Measurements from ENCODE around the gene CCDC186.
"Not testable (repeated sequence)": the region's sequence is repeated elsewhere in the genome, so short reads cannot be mapped to it uniquely, and the experiment has no call there.

CCDC186 gene

DNA sequence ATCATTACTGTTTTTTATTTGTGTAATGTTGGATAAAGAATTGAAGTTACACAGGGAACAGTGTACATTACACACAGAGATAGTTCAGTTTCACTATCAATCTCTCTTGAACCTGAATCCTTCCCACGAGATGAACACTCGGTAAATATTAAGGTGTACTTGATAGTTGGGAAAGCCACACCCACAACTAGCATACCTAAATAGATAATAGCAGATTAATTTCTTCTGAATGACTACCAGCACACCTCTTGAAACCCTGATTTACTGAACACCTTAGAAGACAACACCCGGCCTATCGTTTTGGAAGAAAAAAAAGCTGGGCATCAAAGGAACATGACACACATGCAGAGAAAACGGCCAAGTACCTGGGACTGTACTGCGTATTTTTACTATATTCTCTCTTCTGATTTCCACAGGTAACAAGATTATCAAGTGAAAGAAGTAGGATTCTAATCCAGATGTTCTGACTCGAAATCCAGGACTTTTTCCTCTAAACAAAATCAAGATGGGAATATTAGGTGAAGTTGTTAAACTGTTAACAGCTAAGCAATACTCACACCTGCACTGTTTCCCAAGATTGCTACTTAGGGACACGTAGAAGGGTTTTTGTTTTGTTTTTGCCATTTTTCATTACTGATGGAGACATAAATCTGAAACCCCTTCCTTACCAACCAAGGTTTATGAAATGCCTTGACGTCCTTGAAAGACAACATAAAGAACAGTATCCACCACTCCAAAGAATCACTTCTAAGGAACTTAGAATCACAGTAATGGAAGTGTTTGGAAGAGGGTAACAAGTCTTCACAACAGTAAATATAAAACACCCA, 1.0 kb downstream of the CCDC186 start:
- no peak for DNase-seq

DNA sequence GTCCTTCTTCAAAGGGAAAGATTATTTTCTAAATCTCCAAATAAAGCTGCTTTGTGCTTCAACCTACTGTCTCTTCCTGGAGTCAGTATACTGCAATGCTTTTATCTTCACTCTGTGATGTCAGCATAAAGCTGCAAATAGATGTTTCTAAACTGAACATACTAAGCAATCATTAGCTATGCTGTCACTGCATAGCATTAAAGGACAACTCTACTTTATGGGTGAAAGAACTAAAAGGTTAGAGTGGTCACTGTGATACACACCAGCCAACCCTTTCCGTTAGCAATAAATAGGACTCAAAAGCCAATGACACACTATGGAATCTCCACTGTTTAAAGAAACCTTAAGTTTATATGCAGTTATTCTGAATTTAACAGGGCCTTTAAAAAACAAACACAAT, 1.8 kb downstream of the CCDC186 start:
- DNase-seq, result no peak

DNA sequence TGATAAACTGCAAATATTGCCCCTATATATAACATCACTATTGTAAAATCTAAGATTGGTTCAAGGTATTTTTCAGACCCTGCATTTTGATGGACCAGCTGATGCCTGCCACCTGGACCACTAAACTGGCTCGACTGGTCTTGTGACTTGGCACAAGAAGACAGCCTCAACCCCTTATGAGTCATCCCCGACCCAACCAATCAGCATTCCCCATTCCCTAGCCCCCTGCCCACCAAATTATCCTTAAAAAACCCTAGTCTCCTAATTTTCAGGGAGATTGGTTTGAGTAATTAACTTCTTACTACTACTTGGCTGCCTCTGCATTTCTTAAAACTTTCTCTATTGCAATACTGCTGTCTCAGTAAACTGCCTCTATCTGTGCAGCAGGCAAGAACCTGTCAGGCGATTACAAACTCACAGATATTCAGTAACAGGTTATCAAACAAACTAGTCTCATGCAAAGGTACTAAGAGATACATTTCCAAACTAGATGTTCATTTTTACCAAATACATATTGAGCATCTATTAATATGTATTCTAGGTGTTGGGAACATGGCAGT, 5.5 kb downstream of the CCDC186 start:
- DNase-seq, result no peak

DNA sequence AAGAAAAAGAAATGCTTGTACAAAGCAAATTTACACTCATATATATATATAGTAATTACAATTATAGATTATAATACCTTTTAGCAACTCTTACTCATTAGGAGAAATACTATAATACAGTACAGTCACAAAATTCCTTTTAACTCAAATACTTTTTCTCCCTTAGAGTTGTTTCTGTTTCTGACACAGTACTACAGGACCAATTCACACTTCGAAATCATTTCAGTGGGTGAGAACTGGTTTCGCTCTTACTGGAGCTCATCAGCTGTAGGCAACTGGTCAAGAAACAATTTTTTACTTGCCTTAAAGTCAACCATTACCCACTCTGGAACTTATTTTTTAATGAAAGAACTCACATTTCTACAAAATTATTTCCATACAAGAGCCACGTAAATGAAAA, 6.0 kb downstream of the CCDC186 start:
- DNase-seq, result no peak

- DNase-seq, result no peak
Observed at GRCh38 chr10:114166494-114166893, 7.5 kb downstream of the CCDC186 start.

DNA sequence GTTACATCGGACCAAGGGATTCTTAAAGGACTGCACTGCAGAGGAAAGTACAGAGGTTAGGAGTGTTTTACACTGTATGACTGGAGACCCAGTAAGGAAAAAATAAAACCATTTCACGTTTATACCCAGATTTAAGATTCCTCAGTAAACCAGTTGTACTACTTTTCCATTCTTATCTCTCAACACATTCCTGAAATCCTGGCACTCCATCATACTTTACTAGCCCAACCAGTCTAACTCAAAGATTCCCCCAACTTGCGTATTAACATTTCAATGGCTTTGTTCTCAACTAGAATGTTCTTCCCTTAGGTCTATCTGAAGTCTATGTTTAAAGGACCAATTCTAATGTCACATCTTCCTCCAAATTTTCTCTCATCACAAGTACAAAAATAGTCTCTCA, 8.0 kb downstream of the CCDC186 start:
- no peak for DNase-seq

DNA sequence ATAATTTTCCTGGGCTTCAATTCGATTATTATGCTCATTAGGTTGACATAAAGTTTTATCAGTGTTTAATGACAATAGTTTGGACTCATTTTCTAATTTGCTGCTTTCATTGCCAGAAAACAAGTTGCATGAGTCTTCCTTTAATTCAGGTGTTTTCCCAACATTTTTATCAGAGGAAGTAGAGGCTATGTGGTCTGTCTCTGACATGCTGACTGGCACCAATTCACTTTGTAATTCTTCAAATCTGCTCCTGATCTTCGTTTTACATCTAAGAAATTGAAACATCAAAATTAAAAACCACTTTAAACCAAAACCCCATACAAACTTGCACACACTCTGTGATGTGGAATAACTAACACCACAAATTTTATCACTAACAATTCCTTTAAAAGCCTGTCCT, 10.9 kb downstream of the CCDC186 start:
- no peak for DNase-seq

GRCh38 chr10:114157912-114158311, 16.1 kb downstream of the CCDC186 start:
- no peak for DNase-seq

GRCh38 chr10:114151892-114152291, 22.1 kb downstream of the CCDC186 start:
- DNase-seq, result no peak

DNA sequence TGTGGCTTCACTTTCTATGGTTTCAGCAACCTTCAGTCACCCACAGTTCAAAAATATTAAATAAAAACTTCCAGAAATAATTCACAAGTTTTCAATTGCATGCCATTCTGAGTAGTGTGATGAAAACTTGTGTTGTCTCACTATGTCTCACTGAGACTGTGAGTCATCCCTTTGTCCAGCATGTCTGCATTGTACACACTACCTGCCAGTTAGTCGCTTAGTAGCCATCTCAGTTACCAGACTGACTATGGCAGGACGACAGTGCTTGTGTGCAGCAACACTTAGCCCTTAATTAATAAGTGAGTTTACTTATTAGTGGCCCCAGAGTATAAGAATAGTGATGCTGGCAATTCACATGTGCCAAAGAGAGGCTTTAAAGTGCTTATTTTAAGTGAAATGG, 22.5 kb downstream of the CCDC186 start:
- DNase-seq, result no peak

DNA sequence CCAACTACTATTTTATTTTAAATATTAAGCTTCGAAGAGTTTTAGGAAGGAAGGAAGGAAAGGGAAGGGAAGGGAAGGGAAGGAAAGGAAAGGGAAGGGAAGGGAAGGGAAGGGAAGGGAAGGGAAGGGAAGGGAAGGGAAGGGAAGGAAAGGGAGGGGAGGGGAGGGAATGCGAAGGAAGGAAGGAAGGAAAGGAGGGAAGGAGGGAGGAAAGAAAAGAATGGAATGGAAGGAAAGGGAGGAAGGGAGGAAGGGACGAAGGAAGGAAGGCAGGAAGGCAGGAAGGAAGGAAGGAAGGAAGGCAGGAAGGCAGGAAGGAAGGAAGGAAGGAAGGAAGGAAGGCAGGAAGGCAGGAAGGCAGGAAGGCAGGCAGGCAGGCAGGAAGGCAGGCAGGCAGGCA, 24.5 kb downstream of the CCDC186 start:
- DNase-seq, result not testable (repeated sequence)

GRCh38 chr10:114143160-114143559, 30.8 kb downstream of the CCDC186 start:
- no peak for DNase-seq

DNA sequence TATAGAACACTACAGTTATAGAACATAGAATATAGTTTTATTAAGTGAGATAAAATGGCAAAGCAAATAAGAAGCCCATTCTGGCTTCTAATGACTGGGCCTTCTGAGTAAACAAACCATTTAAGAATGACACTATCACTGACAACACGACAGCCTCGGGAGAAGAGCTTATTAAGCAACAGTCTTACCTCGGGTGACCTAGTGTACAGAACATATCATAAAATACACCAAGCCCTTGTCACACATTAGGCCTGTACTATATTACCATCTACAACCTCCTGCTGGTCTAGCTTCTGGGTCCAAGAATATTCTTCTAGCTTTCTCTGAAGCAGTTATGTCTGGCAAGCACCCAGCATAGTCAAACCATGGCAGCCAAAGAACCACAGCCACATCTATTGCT, 32.0 kb downstream of the CCDC186 start:
- no peak for DNase-seq

DNA sequence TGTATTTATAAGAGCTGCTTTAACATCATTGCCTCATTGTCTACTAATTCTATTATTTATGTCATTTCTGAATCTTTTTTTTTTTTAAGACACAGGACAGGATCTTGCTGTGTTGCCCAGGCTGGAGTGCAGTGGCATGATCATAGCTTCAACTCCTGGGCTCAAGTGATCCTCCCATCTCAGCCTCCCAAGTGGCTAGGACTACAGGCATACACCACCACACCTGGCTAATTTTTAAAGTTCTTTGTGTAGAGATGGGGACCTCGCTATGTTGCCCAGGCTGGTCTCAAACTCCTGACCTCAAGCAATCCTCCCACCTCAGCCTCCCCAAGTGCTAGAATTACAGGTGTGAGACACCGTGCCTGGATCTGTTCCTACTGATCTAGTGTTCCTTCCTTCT, 33.2 kb downstream of the CCDC186 start:
- not testable (repeated sequence) for DNase-seq

GRCh38 chr10:114140036-114140435, 34.0 kb downstream of the CCDC186 start:
- DNase-seq, result no peak

DNA sequence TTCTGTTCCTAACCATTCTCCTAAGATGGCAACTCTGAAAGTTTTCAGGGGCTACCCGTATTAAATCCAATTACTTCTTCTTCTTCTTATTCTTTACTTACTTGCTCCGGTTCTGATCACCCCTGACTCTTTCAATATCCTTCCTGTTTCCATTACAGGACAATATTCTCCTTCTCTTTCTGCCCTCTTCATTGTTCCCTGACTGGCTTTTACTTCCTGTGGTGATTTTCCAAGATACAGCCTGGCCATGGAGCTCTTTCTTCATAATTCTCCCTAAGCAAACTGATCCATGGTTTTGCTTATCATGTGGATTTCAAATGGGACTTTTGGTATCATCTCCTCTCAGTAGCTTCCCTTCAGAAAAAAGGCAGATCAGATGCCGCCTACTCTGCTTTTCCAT, 35.4 kb downstream of the CCDC186 start:
- DNase-seq, result no peak

DNA sequence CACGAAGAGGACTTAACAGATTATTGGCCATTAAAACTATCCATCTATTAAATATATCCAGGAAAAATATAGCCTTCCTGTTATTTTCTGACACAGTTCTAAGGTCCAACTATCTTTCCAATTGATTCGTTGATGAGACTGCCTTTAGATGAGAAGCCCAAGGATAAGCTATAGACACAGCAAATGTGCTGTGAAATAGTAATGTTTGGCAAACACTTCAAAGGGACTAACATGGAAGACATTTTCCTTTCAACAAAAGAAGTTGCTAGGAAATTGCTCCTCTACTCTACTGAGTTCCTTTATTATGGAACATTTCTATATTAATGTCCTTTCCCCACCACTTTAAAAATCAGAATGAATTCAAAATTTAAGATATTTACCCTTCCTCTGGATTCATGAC, 38.5 kb downstream of the CCDC186 start:
- no peak for DNase-seq

DNA sequence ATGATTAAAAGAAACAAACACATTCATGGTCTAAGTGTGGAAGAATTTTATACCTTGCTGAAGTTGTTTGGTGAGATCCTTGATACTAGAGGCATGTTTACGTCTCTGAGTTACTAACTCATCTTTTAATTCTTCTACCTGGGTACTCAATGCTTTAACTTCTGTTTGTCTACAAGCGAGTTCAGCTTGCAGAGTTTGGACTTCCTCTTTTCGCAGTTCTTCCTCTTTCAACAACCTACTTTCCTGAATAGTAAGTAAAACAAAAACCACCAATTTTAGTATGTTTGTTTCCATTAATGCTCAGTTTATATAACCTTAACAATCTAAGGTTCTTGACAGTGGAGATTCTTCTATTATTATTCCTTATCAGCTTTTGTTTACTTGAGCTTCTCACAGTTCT, 42.9 kb downstream of the CCDC186 start:
- no peak for DNase-seq

GRCh38 chr10:114121031-114121430, 53.0 kb downstream of the CCDC186 start:
- DNase-seq, result no peak

- DNase-seq, result no peak
Observed at GRCh38 chr10:114118514-114118913, 55.5 kb downstream of the CCDC186 start.

DNA sequence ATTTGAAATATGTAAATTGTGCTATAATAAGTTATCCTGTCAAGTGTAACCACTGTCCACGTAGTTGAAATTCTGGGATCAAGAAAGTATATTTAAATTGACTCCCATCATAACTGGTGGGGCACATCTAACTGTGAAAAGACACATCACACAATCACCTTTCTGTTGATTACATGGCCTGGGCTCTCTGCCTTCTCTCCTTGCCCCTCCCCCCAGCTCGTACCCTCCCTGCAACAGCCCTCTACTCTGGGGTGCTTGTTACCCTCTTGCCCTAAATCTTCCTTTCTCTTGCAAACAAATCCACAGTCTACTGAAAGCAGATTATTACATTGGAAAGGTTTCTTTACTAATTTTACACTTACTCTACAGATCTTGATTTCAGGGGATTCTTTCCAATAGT, 56.3 kb downstream of the CCDC186 start:
- no peak for DNase-seq

DNA sequence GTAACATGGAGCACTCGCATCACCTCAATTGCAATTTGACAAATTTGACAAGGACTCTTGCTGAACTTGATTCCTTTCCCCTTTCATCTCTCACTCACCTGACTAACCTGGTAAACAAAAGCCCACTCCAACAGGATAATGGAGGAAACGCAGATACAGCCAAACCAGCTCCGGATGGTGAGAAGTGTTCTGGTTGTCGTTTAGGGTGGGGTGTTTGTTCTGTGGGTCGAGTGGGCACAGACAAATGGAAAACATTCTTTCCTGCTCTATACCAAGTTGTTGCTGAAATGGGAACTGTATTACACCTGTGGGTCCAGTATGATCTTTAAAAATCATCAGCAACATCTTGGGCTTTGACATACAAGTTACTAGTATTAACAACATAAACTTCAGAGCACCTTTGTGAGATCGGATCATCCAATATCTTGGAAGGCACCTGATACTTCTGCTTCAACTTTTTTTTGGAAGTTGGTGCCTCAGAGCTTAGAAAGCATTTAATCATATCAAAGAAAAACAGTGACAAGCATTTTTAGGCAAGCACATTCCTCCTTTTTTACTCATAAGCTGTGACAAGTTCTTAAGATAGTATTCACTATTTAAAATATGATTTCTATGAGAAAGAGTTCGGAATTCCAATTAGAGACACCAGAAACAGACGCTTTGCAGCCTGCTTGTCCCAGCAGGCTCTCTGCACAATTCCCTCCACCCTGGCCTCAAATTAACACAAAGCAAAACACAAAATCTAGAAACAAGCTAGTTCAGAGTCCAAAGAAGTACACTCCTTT, 58.1 kb downstream of the CCDC186 start:
- no peak for DNase-seq

DNA sequence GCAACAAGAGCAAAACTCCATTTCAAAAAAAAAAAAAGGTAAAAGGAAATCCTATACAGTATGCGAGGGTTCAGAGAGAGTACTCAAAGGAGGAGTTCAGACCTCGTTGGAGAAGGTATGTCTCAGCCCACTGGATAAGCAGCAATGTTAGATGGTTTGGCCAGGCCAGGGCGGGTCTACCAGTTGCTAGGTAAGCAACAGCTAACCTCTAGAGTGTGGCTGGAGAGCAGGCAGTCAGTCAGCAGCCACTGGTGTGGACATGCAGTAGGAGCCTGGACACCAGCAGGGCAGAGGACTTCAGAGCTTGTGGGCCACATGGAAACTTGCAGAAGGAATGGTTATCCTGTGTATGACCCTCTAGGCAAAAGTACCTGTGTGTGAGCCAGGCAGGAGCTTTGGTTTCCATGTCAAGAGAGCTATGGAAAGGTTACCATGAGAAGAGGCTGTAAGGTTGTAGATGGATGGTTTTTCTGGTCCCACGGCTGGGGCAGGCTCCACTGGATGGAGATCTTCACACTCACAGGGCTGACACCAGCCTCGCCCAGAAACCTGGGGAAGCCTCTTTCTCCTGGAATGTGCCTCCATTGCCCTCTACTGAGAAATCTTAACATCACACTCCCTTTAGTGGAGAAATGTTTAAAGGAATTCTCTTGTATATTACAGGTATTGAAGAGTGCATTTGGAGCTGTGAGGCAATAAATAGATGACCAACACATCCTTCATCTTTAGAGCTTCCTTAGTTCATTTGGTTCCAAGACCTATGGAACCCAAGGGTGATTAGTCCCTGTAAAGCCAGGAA, 63.6 kb downstream of the CCDC186 start:
- DNase-seq, result no peak
